Measurements from ENCODE around the gene SORD.
"Not testable (repeated sequence)": the region's sequence is repeated elsewhere in the genome, so short reads cannot be mapped to it uniquely, and the experiment has no call there.

Gene SORD

DNA sequence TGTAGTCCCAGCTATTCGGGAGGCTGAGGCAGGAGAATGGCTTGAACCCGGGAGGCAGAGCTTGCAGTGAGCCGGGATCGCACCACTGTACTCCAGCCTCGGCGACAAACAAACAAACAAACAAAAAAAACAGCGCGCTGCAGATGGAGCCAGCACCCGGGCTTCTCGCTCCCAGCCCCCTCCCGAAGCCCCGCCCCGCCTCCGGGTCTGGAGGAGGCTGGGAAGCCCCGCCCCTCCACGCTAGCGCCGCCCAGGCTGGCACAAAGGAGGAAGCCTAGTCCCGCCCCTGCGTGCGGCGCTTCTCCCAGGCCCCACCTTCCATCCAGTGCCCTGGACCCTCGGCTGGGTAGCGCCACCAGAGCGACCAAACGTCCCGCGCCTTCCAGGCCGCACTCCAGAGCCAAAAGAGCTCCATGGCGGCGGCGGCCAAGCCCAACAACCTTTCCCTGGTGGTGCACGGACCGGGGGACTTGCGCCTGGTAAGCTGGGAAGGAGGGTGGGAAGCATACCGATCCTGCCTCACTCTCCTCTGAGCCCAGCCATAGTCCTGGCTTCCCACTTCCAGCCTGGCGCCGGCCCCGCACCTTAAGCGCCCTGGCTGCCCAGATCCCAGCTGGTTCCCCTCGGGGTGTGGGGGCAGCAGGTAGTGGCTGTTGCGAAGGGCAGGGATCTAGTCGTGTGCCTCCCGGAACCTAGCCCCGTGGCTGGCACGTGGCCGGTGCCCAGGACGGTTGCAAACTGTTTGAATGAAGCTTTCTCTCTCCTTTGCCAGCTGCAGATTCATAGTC is at the start of gene SORD:
Gene SORD (plus strand): TSS at position 325 of the 788 bp plus-strand sequence. CDS start 89 bp downstream, at position 414.
- DNase-seq: peak; percentile 94

DNA sequence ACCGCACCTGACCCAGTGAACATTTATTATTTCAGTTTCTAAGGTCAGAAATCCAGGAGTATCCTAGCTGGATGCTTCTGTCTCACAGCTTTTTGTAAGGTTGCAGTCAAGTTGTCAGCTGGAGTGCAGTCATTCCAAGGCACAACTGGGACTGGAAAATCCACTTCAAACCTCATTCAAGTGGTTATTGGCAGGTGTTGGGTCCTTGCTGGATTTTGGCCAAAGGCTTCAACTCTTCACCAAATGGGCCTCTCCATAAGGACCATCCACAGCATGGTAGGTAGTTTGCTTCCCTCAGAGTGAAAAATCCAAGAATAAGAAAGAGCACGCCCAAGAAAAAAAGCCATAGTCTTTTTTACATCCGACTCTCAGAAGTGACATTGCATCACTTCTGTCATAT is 46.8 kb upstream of the SORD start:
- not testable (repeated sequence) for DNase-seq

DNA sequence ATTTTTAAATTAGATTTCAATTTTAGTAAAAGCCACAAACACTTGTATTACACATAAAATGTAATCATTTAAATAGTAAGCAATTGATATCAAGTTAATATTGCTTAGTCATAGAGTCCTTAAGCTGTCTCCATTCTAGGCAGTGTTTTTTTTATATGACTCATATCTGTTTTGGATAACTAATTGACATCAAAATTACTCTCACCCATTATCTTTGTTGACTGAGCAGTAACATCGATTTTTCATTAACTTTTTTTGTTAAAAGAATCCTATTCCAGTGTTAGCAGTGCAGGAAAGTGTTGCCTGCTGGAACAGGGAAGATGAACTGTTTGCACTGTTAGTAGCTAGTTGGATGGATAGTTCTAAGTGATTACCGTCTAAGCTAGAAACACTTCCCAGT is 45.2 kb upstream of the SORD start:
- DNase-seq: not testable (repeated sequence)

DNA sequence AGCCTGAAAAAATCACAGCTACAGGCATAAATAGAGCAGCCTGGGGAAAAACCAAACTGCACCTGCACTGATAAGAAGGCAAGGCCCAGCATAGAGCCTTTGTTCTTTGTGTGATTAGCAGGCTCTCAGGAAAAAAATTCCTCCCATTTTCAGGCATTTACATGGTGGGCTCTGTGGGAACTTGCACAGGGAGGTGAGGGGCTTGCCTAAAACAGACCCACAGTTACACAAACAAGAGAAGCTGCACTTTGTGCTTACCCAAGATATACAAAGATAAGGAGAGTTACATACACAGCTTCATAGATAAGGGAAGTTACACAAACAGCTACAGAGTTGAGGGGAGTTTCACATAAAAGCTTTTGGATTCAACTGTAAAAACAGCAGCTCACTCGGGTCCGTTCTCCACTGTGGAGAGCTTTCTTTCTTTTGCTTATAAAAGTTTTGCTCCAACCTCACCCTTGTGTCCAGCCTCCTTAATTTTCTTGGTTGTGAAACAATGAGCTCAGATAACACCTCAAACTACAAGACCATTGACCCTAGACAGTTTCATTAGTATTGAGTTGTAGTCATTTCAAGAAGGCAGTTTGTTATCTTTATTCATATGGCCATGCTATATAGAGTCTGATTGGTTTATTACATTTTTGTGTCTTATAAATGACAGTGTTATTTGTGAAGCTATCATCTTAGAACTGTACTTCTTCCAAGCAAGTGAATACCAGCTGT is 43.2 kb upstream of the SORD start:
- not testable (repeated sequence) for DNase-seq

DNA sequence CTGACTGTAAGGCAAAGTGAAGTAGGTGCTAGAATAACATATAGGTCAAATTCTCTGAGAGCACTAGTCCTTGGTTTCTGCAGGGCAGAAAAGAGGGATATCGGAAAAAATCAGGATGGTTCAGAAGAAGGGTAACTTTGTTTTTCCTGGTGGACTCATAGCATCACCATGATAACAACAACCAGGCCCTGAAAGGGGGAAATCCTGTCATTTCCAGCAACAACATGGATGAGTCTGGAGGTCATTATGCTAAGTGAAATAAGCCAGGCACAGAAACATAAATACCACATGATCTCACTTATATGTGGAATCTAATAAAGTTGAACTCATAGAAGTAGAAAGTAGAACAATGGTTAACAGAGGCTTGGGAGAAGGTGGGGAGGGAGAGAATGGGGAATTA is 38.9 kb upstream of the SORD start:
- not testable (repeated sequence) for DNase-seq

GRCh38 chr15:44986346-44987055 is 36.5 kb upstream of the SORD start:
- not testable (repeated sequence) for DNase-seq

- not testable (repeated sequence) for DNase-seq
Observed at GRCh38 chr15:44987711-44988110, 35.3 kb upstream of the SORD start.

DNA sequence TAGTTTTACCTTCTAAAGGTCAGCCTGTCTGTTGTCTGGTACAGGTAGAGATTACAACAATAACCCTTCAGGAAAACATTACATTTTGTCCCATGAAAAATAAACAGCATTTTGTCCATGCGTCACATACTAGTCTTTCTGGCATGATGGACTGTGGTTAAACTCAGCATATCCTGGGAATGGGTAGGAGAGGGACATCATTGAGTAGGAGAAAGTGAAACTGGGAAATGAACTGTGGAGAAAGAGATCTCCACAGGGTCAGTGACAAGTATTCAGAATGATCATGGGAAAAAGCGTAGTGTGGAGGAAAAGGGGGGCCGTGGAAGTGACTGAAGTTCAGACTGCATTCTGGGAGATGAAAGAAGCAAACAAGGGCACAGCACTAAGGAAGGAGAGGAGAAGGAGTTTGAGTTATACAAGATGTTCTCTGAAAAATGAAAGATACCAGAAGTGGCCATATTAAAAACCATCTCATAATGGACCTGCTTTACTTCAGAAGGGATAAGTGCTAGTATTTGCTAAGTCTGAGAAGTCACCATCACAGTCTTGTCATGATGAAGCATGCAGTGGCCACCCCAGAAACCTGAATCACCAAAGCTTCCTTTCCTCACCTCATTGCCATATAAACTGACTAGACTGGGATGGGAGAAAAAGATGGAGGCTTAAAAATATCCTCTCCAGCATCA is 34.7 kb upstream of the SORD start:
- DNase-seq: not testable (repeated sequence)

DNA sequence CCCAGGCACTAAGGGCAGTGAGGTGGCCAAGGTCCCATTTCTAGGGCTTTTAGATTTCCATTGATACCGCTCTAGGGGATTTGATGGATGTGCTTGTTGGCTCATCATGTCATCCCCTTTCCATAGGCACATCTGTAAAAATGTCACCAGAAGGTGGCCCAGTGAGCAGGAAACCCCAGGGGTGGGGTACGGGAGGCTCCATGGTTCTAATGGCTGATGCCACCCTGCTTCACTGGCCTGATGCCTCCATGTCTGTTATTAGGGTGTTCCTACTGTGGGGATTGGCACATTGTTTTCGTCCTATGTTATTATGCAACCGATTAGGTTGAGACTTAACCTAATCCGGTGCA is 34.1 kb upstream of the SORD start:
- not testable (repeated sequence) for DNase-seq

DNA sequence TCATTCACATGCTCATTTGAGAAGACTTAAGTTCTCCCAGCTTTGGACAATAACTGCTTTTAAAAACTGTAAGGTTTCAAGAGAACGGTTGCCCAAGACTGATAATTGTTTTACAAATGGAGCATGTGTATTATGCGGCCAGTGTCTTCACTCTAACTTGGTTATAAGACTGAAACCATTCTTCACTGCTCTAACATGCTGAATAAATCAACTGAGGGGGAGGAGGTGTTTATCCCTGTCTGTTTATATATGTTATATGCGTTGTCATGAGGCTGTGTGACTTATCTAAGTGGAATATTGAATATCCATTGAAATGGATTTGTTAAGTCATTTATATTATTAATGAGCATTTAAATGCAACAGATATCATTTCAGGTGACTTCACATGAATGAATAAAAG is 25.4 kb upstream of the SORD start:
- DNase-seq: not testable (repeated sequence)

DNA sequence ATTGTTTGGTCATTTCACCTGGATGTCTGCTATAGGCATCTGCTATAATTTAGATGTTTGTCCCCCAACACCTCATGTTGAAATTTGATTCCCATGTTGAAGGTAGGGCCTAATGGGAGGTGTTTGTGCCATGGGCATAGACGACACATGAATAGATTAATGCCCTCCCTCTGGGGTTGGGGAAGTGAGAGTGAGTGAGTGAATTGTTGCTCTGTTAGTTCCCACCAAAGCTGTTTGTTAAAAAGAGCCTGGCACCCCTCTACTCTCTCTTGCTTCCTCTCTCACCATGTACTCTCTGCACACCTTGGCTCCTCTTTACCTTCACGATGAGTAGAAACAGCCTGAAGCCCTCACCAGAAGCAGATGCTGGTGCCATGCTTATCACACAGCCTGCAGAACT is 23.9 kb upstream of the SORD start:
- no peak for DNase-seq

- DNase-seq: not testable (repeated sequence)
Observed at GRCh38 chr15:45001180-45001579, 21.8 kb upstream of the SORD start.

DNA sequence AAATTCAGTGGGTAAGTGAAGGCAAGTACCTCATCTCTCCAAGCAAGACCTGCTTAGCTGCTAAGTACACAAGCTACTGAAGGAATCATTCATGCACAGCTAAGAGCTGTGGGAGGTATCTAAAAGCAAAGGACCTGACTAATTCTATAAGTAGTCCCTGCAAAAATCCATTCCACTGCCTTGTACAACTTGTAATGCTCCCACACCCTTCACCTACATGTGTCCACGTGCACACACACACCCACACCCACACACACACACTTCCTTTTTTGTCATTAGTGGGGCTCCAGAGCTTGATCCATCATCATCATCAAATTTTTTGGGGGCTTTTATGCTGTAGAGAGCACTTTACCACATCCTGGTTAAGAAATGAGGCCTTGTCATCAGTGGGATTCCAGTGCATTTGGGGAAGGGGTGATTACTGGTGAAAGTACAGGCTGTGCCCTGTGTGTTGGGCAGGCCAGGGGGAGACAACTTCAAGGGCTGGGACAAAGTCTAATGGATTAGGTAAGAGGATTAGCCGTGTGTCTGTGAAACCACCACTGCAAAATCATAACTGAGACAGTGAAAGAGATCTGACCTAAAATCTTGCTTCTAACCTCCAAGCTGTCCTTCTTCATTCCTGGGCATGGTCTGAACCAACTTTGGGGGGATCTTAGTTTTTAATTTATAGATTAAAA is 19.1 kb upstream of the SORD start:
- DNase-seq: not testable (repeated sequence)

DNA sequence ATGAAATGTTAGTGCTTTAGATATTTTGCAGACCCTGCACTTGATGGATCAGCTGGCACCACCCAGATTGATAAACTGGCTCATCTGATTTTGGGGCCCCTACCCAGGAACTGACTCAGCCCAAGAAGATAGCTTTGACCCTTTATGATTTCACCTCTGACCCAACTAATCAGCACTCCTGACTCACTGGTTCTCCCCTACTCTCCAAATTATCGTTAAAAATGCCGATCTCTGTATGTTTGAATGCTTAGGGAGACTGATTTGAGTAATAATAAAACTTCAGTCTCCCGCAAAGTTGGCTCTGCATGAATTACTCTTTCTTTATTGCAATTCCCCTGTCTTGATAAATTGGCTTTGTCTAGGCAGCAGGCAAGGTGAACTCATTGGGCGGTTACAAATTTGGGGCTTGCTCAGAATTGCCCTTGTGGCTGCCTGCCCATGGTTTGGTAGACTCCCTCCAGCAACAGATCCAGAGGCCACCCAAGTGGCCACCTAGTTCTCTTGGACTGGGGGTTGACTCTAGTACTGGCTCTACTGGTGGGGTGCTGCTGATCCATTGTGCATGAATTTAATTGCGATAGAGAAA is 18.3 kb upstream of the SORD start:
- not testable (repeated sequence) for DNase-seq

- DNase-seq: no peak
Observed at GRCh38 chr15:45009046-45009445, 13.9 kb upstream of the SORD start.

DNA sequence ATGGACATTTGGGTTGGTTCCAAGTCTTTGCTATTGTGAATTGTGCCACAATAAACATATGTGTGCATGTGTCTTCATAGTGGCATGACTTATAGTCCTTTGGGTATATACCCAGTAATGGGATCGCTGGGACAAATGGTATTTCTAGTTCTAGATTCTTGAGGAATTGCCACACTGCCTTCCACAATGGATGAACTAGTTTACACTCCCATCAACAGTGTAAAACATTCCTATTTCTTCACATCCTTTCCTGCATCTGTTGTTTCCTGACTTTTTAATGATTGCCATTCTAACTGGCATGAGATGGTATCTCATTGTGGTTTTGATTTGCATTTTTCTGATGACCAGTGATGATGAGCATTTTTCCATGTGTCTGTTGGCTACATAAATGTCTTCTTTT is 7.9 kb upstream of the SORD start:
- DNase-seq: not testable (repeated sequence)

GRCh38 chr15:45020222-45020900 is 2.6 kb upstream of the SORD start:
- DNase-seq: not testable (repeated sequence)

GRCh38 chr15:45020901-45021259 is 2.1 kb upstream of the SORD start:
- DNase-seq: not testable (repeated sequence)

DNA sequence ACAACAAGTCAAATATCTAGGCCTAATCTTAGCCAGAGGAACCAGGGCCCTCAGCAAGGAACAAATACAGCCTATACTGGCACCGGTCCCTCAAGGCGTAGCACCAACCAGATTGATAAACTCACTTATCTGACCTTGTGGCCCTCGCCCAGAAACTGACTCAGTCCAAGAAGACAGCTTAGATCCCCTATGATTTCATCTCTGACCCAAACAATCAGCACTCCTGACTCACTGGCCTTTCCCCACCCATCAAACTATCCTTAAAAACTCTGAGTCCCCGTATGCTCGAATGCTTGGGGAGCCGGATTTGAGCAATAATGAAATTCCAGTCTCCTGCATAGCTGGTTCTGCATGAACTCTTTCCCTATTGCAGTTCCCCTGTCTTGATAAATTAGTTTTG is 1.6 kb upstream of the SORD start:
- no peak for DNase-seq

DNA sequence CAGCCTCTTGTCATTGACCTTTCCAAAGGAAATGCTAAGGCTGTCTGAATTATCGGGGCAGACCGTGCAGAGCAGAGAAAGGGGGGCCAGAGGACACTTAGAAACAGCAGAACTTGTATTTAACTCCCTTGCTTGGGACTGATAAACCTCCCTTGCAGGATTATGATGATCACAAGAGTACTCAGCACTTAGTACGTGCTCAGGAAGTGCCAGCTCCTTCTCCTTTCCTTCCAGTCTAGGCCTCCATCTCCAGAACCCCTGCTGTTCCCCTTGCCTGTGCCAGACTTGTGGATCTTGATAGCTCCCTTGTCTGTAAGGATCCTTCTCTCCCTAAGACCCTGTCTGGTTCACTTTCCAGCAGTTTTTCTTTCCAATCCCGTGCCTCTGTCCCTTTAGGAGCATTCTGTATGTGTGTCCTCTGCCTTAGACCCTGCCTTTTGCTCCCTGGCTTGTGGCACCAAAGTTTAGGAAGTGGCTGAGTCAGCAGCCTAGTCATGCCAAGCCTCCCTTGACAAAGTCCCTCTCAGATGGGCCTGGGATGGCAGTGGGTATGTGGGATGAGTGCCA is 747 bp downstream of the SORD start:
- no peak for DNase-seq

GRCh38 chr15:45024649-45025048 is 1.7 kb downstream of the SORD start:
- not testable (repeated sequence) for DNase-seq
